ENCODE data around the gene MAGI2. TPM values are rescaled to one million over a fixed set of nuclear protein-coding genes. Genes with fewer than 3 reads are reported as not detected.

The MAGI2 gene
- polyA plus RNA-seq, 10 donors: 3.9 to 8.2 (median 5.2) TPM

GRCh38 chr7:79304711-79305110, 148.8 kb downstream of the MAGI2 start:
- DNase-seq: no peak

- no peak for DNase-seq
These were observed 151.2 kb downstream of the MAGI2 start for GRCh38 chr7:79302293-79302692.

GRCh38 chr7:79301419-79301818, 152.0 kb downstream of the MAGI2 start:
- no peak for DNase-seq

GRCh38 chr7:79300573-79300972, 152.9 kb downstream of the MAGI2 start:
- no peak for DNase-seq

- DNase-seq: peak; percentile 42 to 54 (median 47)
These were observed 155.2 kb downstream of the MAGI2 start for GRCh38 chr7:79298145-79298760.

GRCh38 chr7:79296553-79297320, 156.7 kb downstream of the MAGI2 start:
- no peak for DNase-seq

GRCh38 chr7:79293655-79294142, 159.8 kb downstream of the MAGI2 start:
- no peak for DNase-seq

- no peak for DNase-seq
These were observed 160.6 kb downstream of the MAGI2 start for GRCh38 chr7:79292834-79293233.

GRCh38 chr7:79291498-79291865, 162.0 kb downstream of the MAGI2 start:
- no peak for DNase-seq

GRCh38 chr7:79290841-79291497, 162.5 kb downstream of the MAGI2 start:
- DNase-seq: no peak

GRCh38 chr7:79290398-79290797, 163.1 kb downstream of the MAGI2 start:
- no peak for DNase-seq

GRCh38 chr7:79288655-79289054, 164.8 kb downstream of the MAGI2 start:
- no peak for DNase-seq

- DNase-seq: peak in 2 of 3 donors; percentile 29 to 30
These were observed 165.5 kb downstream of the MAGI2 start for GRCh38 chr7:79287981-79288380.

GRCh38 chr7:79286181-79286580, 167.3 kb downstream of the MAGI2 start:
- no peak for DNase-seq

- no peak for DNase-seq
These were observed 167.7 kb downstream of the MAGI2 start for GRCh38 chr7:79285756-79286155.

GRCh38 chr7:79284211-79284610, 169.3 kb downstream of the MAGI2 start:
- DNase-seq: no peak

GRCh38 chr7:79282882-79283602, 170.4 kb downstream of the MAGI2 start:
- peak; percentile 55 to 80 (median 69) for DNase-seq

GRCh38 chr7:79282070-79282694, 171.3 kb downstream of the MAGI2 start:
- peak; percentile 46 to 65 (median 62) for DNase-seq

GRCh38 chr7:79281426-79281825, 172.0 kb downstream of the MAGI2 start:
- DNase-seq: peak in 1 of 3 donors; percentile 13

- DNase-seq: no peak
These were observed 180.5 kb downstream of the MAGI2 start for GRCh38 chr7:79272938-79273337.

GRCh38 chr7:79272066-79272669, 181.3 kb downstream of the MAGI2 start:
- DNase-seq: peak in 2 of 3 donors; percentile 21 to 29
